ENCODE measurements around the gene TSPAN8.

TSPAN8 gene

DNA sequence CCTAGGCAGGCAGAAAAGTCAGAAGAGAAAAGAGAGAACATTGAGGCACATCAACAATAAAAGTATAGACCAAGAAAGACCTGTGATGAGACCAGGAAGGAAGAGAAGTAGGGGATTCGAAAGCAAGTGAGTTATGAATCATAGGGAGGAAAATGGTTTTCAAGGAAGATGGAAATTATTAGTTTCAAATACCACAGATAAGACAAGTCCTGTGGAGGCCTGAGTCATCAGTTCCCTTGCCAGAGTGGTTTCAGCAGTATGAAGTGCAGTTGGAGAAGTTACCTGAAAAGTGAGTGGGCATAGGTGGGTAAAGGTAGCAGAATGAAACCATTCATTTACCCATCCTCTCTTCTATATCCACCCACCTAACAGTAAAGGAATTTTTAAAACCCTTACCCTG lies 25.2 kb upstream of the TSPAN8 start:
- no peak for DNase-seq (ENCODE audit: extremely low spot score)
- CTCF ChIA-PET: interaction anchor here (1.4 to 1.9 kb wide), 3 partner anchors 9 to 15 kb away, joined by 3 to 5 read pairs (median 3); no protein-coding TSS in a partner anchor
- POLR2A ChIA-PET: no interaction called here
- TF ChIP-seq, protein P1, sequence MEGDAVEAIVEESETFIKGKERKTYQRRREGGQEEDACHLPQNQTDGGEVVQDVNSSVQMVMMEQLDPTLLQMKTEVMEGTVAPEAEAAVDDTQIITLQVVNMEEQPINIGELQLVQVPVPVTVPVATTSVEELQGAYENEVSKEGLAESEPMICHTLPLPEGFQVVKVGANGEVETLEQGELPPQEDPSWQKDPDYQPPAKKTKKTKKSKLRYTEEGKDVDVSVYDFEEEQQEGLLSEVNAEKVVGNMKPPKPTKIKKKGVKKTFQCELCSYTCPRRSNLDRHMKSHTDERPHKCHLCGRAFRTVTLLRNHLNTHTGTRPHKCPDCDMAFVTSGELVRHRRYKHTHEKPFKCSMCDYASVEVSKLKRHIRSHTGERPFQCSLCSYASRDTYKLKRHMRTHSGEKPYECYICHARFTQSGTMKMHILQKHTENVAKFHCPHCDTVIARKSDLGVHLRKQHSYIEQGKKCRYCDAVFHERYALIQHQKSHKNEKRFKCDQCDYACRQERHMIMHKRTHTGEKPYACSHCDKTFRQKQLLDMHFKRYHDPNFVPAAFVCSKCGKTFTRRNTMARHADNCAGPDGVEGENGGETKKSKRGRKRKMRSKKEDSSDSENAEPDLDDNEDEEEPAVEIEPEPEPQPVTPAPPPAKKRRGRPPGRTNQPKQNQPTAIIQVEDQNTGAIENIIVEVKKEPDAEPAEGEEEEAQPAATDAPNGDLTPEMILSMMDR (IDR thresholded peaks at IDR 0.05; ENCODE audit: control extremely low read depth, extremely low read depth, low read depth, missing control alignments): no peak

DNA sequence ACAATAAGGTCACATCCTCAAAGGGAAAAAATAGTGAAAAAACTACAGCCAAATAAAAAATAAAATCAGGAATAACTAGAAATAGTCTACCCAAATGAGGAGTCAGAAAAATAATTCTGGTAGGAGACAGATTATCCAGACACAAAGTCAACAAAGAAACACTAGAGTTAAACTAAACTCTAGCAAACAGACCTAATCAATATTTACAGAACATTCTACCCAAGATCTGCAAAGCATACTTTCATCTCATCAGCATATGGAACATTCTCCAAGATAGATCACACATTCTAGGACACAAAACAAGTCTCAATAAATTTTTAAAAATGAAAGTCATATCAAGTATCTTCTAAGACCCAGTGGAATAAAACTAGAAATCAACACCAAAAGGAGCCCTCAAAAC lies 20.4 kb upstream of the TSPAN8 start:
- no peak for DNase-seq (ENCODE audit: extremely low spot score)
- TF ChIP-seq, protein P1 (IDR thresholded peaks at IDR 0.05; ENCODE audit: control extremely low read depth, extremely low read depth, low read depth, missing control alignments): no peak
- POLR2A ChIA-PET: no interaction called here
- CTCF ChIA-PET: no interaction called here

DNA sequence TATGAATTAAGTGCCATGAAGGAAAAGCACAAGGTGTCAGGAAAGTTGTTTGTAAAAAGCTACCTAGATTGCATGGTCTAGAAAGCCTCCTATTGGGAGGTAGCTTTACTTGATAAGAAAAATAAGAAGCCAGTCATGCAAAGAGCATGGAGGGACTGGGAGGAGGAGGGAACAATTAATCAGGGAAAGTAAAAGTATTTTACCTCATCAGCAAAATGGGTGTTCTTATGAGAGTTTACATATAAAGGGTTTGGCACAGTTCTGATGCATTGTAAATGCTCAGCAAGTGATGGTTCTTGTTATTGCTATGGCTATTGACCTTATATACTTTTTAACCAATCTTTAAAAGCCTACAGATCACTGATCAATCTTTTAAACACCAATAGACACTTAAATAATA lies 17.0 kb upstream of the TSPAN8 start:
- TF ChIP-seq, protein P1 (IDR thresholded peaks at IDR 0.05; ENCODE audit: control extremely low read depth, extremely low read depth, low read depth, missing control alignments): no peak
- POLR2A ChIA-PET: no interaction called here
- CTCF ChIA-PET: interaction anchor here (0.9 to 1.2 kb wide), 2 partner anchors 9 to 23 kb away, joined by 4 to 5 read pairs; no protein-coding TSS in a partner anchor
- no peak for DNase-seq (ENCODE audit: extremely low spot score)

DNA sequence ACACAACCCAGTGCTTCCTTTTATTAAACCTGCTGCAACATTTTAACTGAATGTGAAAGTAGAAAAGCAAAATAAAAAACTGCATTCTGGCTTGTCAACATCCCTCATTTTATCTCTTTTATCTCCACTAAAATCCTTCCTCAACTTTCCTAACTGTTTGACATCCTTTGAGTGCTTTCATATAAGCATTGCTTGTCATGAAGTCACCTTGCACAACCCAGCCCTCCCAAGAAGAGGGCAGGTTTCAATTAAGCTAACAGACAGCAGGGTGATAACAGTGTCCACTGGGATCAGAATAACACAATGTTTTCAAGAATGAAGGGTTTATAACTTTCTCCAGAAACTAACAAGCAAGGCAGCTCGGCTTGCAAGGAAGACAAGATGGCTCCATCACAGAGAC lies 16.3 kb upstream of the TSPAN8 start:
- no peak for DNase-seq (ENCODE audit: extremely low spot score)
- POLR2A ChIA-PET: no interaction called here
- TF ChIP-seq, protein P1 (IDR thresholded peaks at IDR 0.05; ENCODE audit: control extremely low read depth, extremely low read depth, low read depth, missing control alignments): no peak
- CTCF ChIA-PET: interaction anchor here (1.2 kb wide), 1 partner anchor 9 kb away, joined by 5 read pairs; no protein-coding TSS in a partner anchor

DNA sequence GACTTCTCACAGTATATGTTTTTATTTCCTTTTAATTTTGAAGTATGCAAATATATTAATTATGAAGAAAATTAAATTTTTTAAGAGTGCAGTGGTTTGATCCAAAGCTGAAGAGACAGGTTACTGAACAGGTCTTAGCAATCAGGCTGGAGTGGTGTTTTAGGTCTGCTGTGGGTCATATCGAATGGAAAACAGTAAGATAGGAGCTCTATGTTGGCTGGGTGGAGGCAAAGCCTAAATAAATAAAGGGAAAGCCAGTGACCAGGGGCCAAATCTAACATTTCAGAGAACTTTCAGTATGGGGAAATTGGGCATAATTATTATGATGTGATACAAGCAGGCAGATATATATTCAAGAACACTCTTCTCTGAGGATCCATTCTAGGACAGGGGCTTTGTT lies 12.7 kb upstream of the TSPAN8 start:
- ChIA-PET POLR2A (no interaction called here), CTCF (no interaction called here)
- no peak for DNase-seq (ENCODE audit: extremely low spot score)
- TF ChIP-seq, protein P1 (IDR thresholded peaks at IDR 0.05; ENCODE audit: control extremely low read depth, extremely low read depth, low read depth, missing control alignments): no peak

DNA sequence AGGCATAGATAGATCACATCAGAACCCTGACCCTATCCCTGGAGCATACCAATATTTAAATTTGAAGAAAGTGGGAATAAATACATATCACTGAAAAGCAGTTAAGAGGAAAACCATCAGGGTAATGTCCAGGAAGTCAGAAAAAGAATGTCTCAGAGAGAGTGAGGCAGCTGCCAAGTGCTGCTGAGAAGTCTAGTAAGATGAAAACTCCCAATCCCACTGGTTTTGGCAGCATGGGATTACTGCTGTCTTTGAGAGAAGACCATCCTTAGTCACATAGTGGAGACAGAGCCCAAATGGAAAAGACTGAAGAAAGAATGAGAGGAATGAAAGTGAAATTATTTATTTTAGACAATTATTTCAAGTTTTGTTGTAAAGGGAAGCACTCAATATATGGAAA lies 11.5 kb upstream of the TSPAN8 start:
- ChIA-PET POLR2A (no interaction called here), CTCF (no interaction called here)
- TF ChIP-seq, protein P1 (IDR thresholded peaks at IDR 0.05; ENCODE audit: control extremely low read depth, extremely low read depth, low read depth, missing control alignments): no peak
- no peak for DNase-seq (ENCODE audit: extremely low spot score)
